ENCODE measurements around the gene RNF223.

- TF ChIP-seq CHD4 (IDR thresholded peaks at IDR 0.05; ENCODE audit: borderline replicate concordance, low read length) (no peak), ZNF382 (CRISPR knock-in tag; IDR thresholded peaks at IDR 0.05; ENCODE audit: borderline replicate concordance) (no peak), NR1H2 (CRISPR knock-in tag; IDR thresholded peaks at IDR 0.05; ENCODE audit: borderline replicate concordance, low read depth) (no peak), POLR2A (IDR thresholded peaks at IDR 0.05; ENCODE audit: insufficient read depth in 1 of 2, low read depth in 2 of 2, low read length in 2 of 2) (no peak)
Measured at GRCh38 chr1:1040004-1040991, 33.8 kb downstream of the RNF223 start.

All from HepG2 (cell line).